ENCODE data around the gene TCHP. TPM values are rescaled to one million over a fixed set of nuclear protein-coding genes. Genes with fewer than 3 reads are reported as not detected.
"Not testable (repeated sequence)": the region's sequence is repeated elsewhere in the genome, so short reads cannot be mapped to it uniquely, and the experiment has no call there.

Gene TCHP
- total RNA-seq, 1 donor from 2014 or later = 15.0 TPM

DNA sequence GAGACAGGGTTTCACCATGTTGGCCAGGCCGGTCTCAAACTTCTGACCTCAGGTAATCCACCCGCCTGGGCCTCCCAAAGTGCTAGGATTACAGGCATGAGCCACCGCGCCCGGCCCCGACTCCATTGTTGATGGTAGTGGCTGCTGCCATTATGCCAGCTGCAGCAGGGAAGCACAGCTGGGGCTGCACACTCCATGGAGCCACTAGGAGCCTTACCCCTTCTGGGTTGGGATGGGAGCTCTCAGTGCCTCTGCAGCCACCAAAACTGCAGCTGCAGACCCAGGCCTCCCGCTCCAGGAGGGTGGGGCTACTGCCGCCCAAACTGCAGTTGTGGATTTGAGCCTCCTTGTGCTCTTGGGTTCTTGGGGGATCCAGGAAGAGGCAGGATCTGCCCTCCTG is 25.9 kb downstream of the TCHP start:
- Histone ChIP-seq H3K4me3 (ENCODE audit: low read depth, low read length) (no peak overlapping the region), H3K27me3 (ENCODE audit: control insufficient read depth, insufficient read depth, low read length) (no peaks in the 10 kb centered on the region), H3K36me3 (ENCODE audit: control insufficient read depth, insufficient read depth, low read length) (no peaks in the 10 kb centered on the region)
- no peak for TF ChIP-seq CTCF (IDR thresholded peaks at IDR 0.05; ENCODE audit: insufficient read depth, low read length, poor library complexity, severe bottlenecking)
- DNase-seq (ENCODE audit: low read depth) = no peak

GRCh38 chr12:109926488-109927210 is 26.6 kb downstream of the TCHP start:
- no peak for DNase-seq (ENCODE audit: low read depth)
- TF ChIP-seq CTCF (IDR thresholded peaks at IDR 0.05; ENCODE audit: insufficient read depth, low read length, poor library complexity, severe bottlenecking) = no peak
- Histone ChIP-seq H3K36me3 (ENCODE audit: control insufficient read depth, insufficient read depth, low read length) (no peaks in the 10 kb centered on the region), H3K4me3 (ENCODE audit: low read depth, low read length) (no peak overlapping the region), H3K27me3 (ENCODE audit: control insufficient read depth, insufficient read depth, low read length) (no peaks in the 10 kb centered on the region)

GRCh38 chr12:109927622-109928021 is 27.5 kb downstream of the TCHP start:
- H3K4me3 ChIP-seq (ENCODE audit: low read depth, low read length) = no peak overlapping the region
- peak; percentile 59 for TF ChIP-seq CTCF (IDR thresholded peaks at IDR 0.05; ENCODE audit: insufficient read depth, low read length, poor library complexity, severe bottlenecking)
- DNase-seq (ENCODE audit: low read depth) = no peak
- no peaks in the 10 kb centered on the region for H3K27me3 ChIP-seq (ENCODE audit: control insufficient read depth, insufficient read depth, low read length)
- no peaks in the 10 kb centered on the region for H3K36me3 ChIP-seq (ENCODE audit: control insufficient read depth, insufficient read depth, low read length)

GRCh38 chr12:109928058-109928656 is 28.1 kb downstream of the TCHP start:
- DNase-seq (ENCODE audit: low read depth) = no peak
- TF ChIP-seq CTCF (IDR thresholded peaks at IDR 0.05; ENCODE audit: insufficient read depth, low read length, poor library complexity, severe bottlenecking) = no peak
- no peaks in the 10 kb centered on the region for H3K36me3 ChIP-seq (ENCODE audit: control insufficient read depth, insufficient read depth, low read length)
- no peak overlapping the region for H3K4me3 ChIP-seq (ENCODE audit: low read depth, low read length)
- H3K27me3 ChIP-seq (ENCODE audit: control insufficient read depth, insufficient read depth, low read length) = no peaks in the 10 kb centered on the region

- H3K36me3 ChIP-seq (ENCODE audit: control insufficient read depth, insufficient read depth, low read length); DNase-seq (ENCODE audit: low read depth); H3K4me3 ChIP-seq (ENCODE audit: low read depth, low read length); H3K27me3 ChIP-seq (ENCODE audit: control insufficient read depth, insufficient read depth, low read length): not testable (repeated sequence)
Observed at GRCh38 chr12:109929326-109929725, 29.3 kb downstream of the TCHP start.

- no peak for DNase-seq (ENCODE audit: low read depth)
- no peaks in the 10 kb centered on the region for H3K36me3 ChIP-seq (ENCODE audit: control insufficient read depth, insufficient read depth, low read length)
- TF ChIP-seq CTCF (IDR thresholded peaks at IDR 0.05; ENCODE audit: insufficient read depth, low read length, poor library complexity, severe bottlenecking) = no peak
- no peaks in the 10 kb centered on the region for H3K27me3 ChIP-seq (ENCODE audit: control insufficient read depth, insufficient read depth, low read length)
- no peak overlapping the region for H3K4me3 ChIP-seq (ENCODE audit: low read depth, low read length)
Observed at GRCh38 chr12:109930028-109930800, 30.1 kb downstream of the TCHP start.

Measured in kidney epithelial cell (primary cell).